ENCODE measurements around the gene ADAP1. TPM values are rescaled to one million over a fixed set of nuclear protein-coding genes. Genes with fewer than 3 reads are reported as not detected.

ADAP1 gene
- total and polyA plus RNA-seq, 2 of the 13 experiments (the other 11 are each of a cell fraction or from before 2014, with no cell fraction given) = 10.5 to 24.6 TPM

- TF ChIP-seq CBX2 (IDR thresholded peaks at IDR 0.05; ENCODE audit: low read depth, low read length) = no peak
- 0 out of 2 replicates have a peak, but pooled peaks have one; percentile 30 for TF ChIP-seq CBX2 (CRISPR knock-in tag; IDR thresholded peaks at IDR 0.05; ENCODE audit: low read depth)
- TF ChIP-seq ZNF841 (CRISPR knock-in tag; IDR thresholded peaks at IDR 0.05; ENCODE audit: borderline replicate concordance) = no peak
- peak; percentile 90 for TF ChIP-seq ZNF350 (CRISPR knock-in tag; IDR thresholded peaks at IDR 0.05; ENCODE audit: borderline replicate concordance, low read depth)
- TF ChIP-seq NFATC3 (CRISPR knock-in tag; IDR thresholded peaks at IDR 0.05) = 0 out of 2 replicates have a peak, but pooled peaks have one; percentile 19
- TF ChIP-seq MED13 (CRISPR knock-in tag; IDR thresholded peaks at IDR 0.05) = peak; percentile 82
- TF ChIP-seq ZKSCAN8 (CRISPR knock-in tag; IDR thresholded peaks at IDR 0.05; ENCODE audit: borderline replicate concordance) = 0 out of 2 replicates have a peak, but pooled peaks have one; percentile 66
- TF ChIP-seq JUN (CRISPR knock-in tag; IDR thresholded peaks at IDR 0.05) = peak; percentile 65
- TF ChIP-seq ATF1 (CRISPR knock-in tag; IDR thresholded peaks at IDR 0.05) = no peak
- TF ChIP-seq ARHGAP35 (CRISPR knock-in tag; IDR thresholded peaks at IDR 0.05; ENCODE audit: borderline replicate concordance) = peak; percentile 83; the same call in 1 of the 2 replicates
- TF ChIP-seq, protein P1, sequence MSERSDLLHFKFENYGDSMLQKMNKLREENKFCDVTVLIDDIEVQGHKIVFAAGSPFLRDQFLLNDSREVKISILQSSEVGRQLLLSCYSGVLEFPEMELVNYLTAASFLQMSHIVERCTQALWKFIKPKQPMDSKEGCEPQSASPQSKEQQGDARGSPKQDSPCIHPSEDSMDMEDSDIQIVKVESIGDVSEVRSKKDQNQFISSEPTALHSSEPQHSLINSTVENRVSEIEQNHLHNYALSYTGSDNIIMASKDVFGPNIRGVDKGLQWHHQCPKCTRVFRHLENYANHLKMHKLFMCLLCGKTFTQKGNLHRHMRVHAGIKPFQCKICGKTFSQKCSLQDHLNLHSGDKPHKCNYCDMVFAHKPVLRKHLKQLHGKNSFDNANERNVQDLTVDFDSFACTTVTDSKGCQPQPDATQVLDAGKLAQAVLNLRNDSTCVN (CRISPR knock-in tag; IDR thresholded peaks at IDR 0.05; ENCODE audit: borderline replicate concordance) = peak; percentile 54
- TF ChIP-seq ZNF674 (CRISPR knock-in tag; IDR thresholded peaks at IDR 0.05; ENCODE audit: low read depth) = peak; percentile 89; the same call in 1 of the 2 replicates
- peak; percentile 89 for TF ChIP-seq ATF7-NPFF (CRISPR knock-in tag; IDR thresholded peaks at IDR 0.05; ENCODE audit: low read depth)
- TF ChIP-seq ZBTB7A (CRISPR knock-in tag; IDR thresholded peaks at IDR 0.05) = peak; percentile 96
- no peak for TF ChIP-seq NCOA5 (CRISPR knock-in tag; IDR thresholded peaks at IDR 0.05)
- TF ChIP-seq ZNF337 (CRISPR knock-in tag; IDR thresholded peaks at IDR 0.05; ENCODE audit: borderline replicate concordance, low read depth) = peak; percentile 82; the same call in 1 of the 2 replicates
- TF ChIP-seq MIER2 (CRISPR knock-in tag; IDR thresholded peaks at IDR 0.05) = peak; percentile 59; the same call in 1 of the 2 replicates
- no peak for TF ChIP-seq CREB1 (IDR thresholded peaks at IDR 0.05)
- TF ChIP-seq CREB1 (CRISPR knock-in tag; IDR thresholded peaks at IDR 0.05) = no peak
- no peak; the same call in 1 of the 2 replicates for TF ChIP-seq ZNF275 (CRISPR knock-in tag; IDR thresholded peaks at IDR 0.05; ENCODE audit: borderline replicate concordance)
- peak; percentile 88 for TF ChIP-seq RCOR2 (CRISPR knock-in tag; IDR thresholded peaks at IDR 0.05)
- TF ChIP-seq ZNF138 (CRISPR knock-in tag; IDR thresholded peaks at IDR 0.05; ENCODE audit: low read depth) = no peak
These were observed 3.1 kb upstream of the ADAP1 start (continued) for GRCh38 chr7:957418-958220.
